NOMO-1 treated with dmso at 0.1 percent for 144 hours (cell line): Measurements from ENCODE around the gene CACNG8.

Experiments used
- DNase-seq: peaks from one replicate; lab custom pipeline; 2025; ENCODE audit not compliant: unreplicated experiment; lab: John Stamatoyannopoulos, UW

CACNG8 gene

DNA sequence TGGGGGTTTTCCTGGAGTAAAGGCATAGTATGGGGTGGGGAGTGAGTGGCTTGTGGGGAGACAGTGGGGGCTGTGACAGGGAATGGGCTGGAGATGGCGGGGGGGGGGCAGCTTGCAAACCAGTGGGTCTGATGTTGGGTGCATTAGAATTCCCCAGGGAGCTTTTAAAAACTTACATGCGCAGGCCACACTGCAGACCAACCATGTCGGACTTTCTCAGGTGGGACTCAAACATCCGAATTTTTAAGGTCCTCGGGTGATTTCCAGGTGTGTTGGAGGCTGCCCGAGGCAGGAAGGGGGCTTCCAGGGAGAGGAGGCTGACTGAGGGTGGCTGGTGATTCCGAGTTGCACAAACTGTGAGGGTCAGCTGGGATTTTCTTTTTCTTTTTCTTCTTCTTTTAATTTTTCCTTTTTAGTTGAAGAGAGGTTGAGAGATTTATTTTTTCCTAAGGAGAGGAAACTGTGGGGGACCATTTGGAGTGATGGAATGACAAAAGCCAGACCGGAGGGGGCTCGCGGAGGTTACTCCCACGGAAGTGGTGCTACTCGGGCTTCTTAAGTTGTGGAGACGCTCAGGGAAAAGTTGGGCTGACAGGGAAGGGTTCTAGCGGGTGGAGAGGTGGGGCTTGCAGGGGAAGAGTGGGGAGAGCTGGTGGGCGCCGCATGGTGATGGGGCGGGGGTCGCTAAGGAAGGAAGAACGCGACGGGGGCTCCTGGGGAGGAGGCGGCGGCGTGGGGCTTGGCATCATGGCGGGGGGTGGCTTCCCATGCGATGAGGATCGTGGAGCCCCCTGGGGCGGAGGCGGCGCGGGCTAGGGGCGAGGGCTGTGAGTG is 997 bp upstream of the CACNG8 start:
- DNase-seq, result no peak

DNA sequence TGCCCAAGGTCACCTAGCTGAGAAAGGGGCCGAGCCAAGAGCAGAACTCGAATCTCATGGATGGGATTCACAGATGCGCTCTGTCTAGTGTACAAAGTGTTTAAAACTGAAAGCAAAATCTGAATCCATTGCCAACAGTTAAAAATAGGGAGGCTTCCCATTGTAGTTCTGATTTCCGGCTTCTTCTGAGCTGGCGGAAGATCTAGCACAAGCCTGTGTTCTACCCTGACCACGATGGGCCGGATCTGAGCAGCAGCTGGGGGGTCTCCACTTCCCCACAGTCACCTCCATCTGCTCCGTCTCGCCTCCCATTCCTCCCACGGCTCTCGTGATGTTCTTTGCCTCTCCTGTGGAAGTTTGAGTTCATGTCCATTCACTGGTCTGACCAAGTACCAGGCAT is 2.4 kb downstream of the CACNG8 start:
- no peak for DNase-seq

DNA sequence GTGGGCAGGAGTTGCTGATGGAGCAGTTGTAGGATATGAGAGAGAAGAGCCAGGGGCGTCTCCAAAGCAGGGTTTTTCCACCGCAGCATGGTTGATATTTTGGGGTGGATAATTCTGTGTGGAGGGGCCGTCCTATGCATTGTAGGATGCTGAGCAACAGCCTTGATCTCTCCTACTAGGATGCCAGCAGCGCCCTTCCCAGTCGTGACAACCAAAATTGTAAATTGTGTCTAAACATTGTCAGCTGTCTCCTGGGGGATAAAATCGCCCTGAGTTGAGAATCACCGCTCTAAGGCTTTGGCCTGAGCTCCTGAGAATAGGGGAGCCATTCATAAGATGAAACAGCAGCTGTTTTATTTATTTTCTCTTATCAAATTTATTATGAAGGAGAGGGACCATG is 4.2 kb downstream of the CACNG8 start:
- no peak for DNase-seq

DNA sequence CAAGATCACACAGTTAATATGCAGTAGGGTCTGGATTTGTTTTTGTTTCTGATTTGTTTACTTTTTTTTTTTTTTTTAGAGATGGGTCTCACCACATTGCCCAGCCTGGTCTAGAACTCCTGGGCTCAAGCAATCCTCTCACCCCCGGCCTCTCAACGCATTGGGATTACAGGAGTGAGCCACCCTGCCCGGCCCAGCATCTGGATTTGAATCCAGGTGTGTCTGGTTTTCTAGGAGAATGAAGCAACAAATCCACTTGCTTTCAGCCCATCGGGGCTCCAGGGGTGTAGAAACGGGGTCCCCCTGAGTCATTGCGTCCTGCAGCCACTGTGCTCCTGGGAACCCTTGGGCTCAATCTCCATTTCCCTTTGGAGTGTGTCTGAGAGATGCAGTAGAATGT is 6.6 kb downstream of the CACNG8 start:
- no peak for DNase-seq

DNA sequence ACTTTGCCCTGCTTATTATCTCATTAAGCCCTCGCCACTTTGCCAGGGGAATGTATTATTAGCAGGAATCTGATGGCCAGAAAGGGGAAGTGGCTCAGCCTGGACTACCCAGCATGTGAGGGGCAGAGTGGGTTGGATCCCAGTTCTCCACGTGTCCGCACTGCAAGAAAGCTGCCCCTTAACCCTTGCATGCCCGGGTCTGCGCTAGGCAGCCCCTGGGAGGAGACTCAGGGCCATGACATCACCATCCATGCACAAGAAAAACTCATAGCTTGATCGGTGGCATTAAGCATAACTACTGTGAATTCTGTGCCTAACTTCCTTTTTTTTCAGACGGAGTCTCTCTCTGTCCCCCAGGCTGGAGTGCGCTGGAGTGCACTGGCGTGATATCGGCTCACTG is 8.9 kb downstream of the CACNG8 start:
- DNase-seq, result peak; percentile 68

DNA sequence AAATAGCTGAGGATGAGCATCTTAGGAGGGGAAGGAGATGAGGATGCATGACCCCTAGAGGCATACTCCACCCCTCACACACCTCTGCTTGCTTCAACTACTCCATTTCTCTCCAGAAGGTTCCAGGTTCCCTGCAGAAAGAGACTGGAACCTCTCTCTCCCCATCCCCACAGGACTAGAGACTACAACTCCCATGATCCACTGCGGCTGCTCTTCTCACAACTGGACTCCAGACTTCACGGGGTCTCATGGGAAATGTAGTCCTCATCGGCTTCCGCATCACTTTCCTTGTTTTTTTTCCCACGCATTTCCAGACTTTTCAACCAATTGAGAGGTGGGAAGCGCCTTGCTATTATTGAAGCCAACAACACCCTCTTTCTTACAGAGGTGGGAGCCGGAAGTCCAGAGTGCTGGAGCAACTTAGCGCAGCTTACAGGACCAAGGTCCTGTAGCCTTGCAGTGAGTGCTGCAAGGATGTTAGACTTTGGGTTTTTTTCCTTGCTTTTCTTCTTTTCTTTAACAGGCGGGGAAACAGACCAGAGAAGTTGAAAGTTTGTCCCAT is 14.8 kb downstream of the CACNG8 start:
- peak; percentile 35 for DNase-seq

DNA sequence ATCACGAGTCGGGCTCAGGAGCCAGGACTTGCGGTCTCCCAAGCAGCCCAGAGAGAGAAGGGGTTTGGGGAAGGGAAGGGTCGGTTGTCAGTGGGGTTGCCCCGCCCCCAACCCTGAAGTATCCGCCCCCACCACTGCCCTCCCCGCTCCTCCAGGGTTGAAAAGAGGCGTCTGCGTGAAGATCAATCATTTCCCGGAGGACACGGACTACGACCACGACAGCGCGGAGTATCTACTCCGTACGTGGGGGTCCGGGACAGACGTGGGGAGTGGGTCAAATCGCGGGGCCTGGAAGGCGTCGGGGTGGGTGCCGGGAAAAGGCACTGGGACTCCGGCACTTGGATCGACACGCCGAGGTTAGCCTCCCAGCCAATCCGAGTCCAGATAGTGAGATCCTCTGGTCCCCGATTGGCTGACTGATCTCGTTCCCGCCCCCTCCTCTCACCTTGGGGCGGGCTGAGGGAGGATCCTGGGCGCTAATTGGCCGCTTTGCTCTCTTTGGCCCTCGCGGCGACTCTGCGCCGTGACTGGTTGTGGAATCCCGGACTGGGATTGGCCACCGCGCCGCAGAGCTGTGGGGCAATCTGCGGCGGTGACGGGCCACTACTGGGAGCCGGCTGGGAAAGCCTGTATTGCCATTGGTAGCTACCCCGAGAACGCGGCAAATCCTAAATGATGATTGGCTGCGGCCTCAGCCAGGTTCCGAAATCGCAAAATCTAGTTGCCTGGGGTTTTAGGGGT is 15.4 kb downstream of the CACNG8 start:
- DNase-seq, result no peak

DNA sequence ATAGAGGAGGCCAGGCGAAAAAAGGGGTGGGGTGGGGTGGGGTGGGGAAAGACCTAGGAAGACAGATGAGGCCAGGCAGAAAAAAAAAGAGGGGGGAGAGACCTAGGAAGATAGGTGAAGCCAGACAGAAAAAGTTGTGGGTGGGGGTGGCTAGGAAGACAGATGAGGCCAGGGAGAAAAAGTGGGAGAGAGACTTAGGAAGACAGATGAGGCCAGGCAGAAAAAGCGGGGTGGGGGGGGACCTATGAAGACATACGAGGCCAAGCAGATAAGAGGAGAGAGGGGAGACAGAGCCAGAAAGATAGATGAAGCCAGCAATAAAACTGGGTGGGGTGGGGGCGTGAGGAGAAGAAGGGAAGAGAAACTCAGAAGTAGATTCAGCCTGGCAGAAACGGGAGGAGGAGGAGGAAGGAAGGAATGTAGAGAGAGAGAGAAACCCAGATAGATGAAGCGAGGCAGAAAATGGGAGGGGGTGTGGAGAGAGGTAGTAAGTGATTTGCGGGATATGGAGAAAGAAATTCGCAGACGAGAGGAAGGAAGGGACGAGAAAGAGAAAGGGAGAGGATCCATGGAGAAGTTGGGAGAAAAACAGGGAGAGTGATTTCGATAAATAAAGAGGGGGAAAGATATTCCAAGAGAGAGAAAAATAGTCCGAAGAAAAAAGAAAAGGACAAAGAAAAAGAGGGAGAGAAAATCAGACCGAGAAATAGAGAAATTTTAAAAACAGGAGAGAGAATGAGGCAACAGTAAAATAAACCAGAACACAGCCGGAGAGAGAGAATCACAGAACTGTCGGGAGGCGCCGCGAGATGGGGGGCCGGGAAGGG is 16.5 kb downstream of the CACNG8 start:
- DNase-seq, result no peak

DNA sequence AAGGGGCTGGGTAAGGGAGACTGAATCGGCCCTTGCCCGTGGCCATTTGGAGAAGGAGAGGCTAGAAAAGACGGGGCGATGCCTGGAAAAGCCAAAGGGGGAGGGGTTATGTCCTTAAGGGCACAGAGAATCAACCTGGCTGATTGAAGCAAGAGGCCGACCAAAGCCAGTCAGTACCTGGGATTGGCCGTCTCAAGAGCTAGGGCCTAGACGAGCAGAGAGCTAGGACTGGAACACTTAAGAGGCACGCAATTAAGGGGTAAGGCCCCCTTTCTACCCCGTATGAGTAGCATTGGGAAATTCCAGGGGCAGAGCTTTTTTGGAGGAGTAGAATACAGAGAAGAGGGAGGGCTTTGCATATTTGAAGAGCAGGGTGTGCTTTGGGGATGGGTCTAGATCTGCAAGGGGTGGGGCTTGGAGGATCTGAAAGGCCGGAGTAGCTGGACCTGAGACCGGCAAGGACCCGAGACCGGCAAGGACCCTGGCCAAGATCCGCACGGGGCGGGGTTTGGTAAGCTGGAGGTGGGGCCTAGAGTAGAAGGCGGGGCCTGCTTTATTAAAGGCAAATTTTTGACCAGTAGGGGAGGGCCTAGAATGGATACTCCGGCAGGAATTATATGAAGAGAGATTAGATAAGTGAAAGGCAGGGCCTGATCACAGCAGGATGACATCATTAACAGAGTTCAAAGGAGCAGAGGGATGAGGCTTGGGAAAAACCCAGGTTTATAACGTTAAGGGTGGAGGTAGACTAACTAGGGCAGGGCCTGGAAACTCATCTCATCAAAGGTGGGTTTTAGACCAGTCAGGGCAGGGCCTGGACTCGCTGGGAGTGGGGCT is 18.0 kb downstream of the CACNG8 start:
- DNase-seq, result no peak

DNA sequence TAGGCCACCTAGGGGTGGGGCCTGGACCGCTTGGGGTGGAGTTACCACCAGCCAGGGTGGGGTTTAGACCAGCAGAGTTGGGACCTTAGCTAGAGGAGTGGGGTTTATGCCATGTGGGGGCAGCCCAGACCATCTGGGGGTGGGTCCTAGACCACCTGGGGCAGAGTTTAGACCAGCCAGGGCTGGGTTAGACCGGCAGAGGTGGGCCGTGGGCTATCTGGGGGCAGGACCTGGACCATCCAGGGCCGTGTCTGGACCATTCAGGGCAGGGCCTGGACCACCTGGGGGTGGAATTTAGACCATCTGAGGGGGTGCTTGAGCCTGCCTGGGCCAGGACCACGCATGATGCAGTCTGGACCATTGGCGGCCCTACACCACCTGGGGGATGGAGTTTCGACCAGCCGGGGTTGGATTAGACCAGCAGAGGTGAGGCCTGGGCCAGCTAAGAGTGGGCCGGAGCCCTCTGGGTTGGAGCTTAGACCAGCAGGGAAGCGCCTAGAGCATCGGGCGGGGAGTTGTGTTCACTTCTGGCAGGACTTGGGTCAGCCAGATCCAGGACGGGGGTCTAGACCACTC is 18.7 kb downstream of the CACNG8 start:
- no peak for DNase-seq

DNA sequence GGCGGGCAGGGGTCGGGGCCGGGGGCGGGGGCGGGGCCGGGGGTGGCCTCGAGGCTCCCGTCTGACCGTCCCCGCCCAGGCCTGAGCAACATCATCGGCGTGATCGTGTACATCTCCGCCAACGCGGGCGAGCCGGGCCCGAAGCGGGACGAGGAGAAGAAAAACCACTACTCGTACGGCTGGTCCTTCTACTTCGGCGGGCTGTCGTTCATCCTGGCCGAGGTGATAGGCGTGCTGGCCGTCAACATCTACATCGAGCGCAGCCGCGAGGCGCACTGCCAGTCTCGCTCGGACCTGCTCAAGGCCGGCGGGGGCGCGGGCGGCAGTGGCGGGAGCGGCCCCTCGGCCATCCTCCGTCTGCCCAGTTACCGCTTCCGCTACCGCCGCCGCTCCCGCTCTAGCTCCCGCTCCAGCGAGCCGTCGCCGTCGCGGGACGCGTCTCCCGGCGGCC is 19.3 kb downstream of the CACNG8 start:
- no peak for DNase-seq

DNA sequence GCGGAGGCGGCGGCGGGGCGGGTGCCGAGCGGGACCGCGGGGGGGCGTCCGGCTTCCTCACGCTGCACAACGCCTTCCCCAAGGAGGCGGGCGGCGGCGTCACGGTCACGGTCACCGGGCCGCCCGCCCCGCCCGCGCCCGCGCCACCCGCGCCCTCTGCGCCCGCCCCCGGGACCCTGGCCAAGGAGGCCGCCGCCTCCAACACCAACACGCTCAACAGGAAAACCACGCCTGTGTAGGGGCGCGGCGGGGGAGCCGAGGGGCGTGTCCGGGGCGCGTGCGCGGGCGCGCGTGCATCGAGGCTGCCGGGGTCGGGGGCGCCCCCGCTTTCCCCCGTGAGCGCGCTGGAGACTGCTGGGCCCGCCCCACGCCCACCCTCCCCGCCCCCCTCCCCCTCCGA is 19.9 kb downstream of the CACNG8 start:
- DNase-seq, result no peak

DNA sequence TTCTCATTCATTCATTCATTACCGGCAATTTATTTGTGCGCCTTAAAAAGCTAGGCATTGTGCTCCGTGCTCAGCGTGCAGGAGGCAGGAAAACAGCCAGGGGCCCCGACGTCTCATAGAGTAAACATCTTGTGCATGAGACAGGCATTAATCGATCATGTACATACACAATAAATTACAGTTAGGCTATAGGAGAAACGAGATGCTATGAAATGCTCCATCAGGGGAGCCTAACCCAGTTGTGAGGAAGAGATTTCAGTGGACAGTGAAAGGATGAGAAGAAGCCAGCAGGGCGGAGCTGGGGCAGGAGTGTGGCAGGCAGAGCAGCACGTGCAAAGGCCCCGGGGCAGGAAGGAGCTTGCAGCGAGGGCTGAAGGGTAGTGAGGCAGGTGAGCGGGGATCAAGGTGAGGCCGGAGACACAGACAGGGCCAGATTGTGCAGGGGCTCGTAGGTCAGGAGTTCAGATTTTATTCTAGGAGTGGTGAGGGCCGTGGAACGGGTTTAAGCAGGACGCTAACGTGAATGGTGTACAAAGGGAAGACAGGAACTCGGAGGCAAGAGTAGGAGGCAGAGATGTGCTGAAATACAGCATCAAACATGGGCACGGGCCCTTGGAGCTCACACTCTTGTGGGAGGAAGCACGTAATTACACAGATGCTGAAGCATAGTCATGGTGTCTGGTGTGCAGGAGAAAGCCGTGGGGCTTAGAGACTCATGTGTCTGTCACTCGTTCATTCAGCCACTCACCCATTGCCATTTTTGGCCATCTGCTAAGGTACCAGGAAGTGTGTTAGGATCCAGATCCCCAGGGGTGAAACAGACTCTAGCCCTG is 20.9 kb downstream of the CACNG8 start:
- no peak for DNase-seq

DNA sequence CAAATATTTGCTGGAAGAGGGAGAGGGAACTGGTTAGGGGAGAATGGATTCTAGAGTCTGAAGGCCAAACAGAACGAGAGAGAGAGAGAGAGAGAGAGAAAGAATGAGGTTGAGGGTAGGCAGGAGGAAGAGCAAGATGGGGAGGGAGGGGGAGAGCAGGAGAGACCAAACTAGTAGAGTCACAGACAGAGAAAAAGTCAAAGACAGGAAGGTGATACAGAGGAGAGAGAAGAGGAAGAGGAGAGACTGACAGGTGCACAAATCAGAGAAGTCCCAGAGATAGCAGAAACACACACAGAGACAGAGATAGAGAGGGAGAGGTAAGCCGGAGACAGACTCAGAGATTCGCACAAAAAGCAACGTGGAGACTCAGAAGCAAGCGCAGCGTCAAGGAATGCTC is 23.1 kb downstream of the CACNG8 start:
- DNase-seq, result no peak

DNA sequence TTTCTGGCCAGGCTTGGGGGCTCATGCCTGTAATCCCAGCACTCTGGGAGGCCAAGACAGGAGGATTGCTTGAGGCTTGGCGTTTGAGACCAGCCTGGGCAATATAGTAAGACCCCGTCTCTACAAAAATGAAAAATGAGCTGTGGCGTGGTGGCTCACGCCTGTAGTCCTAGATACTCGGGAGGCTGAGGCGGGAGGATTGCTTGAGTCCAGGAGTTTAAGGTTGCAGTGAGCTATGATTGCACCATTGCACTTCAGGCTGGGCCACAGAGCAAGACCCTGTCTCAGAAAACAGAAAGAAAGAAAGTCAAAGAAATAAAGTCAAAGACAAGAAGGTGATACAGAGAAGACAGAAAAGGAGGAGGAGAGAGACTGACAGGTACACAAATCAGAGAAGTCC is 26.2 kb downstream of the CACNG8 start:
- DNase-seq, result no peak

DNA sequence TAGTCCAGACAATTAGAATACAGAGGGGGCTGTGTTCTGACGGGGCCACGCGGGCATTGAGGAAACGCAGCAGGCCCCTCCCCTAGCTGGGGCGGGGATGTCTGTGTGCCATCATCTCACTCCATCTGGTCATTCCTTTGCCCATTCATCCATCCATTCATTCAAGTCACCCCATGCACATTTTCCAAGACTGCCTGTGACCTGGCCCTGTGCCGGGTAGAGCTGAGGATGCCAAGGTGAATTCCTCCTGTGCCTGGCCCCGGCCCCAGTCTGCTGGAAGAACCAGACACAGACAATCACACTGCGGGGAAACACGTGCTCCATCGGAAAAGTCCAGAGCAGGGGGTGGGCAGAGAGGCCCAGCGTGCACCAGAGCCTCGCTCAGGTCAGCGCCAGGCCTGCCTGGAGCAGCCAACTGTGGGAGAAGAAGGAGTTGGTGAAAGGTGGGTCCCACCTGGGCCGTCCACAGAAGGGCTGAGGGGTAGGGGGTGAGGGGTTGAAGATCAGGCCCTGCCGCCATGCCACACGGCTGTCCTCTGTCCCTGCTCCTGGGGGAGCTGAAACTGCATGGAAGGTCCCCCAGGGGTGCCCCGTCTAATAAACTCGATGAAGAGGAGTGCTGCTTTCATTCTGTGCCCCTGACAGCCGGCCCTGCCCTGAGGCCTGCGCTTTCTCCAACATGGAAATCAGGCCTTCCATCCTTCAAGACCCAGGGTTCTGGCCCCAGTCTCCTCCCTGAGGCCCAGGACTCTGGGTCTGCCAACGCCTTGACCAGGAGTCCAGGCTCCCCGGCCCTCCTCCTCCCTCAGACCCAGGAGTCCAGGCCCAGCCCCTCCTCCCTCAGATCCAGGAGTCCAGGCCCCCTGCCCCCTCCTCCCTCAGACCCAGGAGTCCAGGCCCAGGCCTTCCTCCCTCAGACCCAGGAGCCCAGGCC is 27.1 kb downstream of the CACNG8 start:
- DNase-seq, result no peak

DNA sequence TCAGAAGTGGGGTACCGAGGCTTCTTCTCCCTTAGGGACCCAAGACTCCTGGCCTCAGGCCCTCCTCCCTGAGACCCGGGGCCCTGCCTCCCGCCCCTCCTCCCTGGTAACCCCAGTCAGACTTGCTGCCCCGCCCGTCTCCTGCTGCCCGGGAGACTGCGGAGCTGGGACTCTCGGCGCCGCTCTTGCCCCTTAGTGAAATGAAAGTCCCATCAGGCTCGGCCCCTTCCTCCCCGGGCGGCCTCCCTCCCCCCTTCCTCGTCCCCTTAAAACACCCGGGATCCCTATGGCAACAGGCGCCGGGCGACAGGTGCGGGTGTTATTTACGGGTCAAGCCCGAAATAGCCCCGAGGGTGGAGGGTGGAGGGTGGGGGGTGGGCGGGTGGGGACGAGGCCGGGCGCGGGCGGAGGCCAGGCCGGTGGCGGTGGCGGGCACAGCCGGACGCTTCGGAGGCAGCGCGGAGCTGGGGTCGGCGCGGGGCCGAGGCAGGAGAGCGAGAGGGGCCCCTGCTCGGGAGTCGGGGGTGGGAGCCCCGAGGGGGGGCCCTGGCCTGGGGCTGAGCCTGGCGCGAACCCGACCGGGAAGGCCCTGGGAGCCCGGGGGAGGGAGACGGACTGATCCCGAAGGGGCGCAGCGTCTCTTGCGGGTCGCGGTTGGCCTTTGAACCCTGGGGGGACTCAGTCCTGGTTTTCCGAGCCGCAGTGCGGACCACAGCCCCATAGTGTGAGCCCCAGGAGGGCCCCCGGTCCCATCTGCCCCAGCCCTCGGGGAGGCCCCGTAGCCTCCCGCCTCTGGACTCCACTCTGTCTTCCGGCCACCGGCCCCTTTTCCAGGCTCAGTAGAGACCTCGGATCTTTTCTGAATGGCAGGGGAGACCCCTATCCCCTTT is 28.7 kb downstream of the CACNG8 start, which contains the start of gene CACNG6:
Gene CACNG6, plus strand, starts transcription at position 414 of the 890 bp plus-strand sequence. CDS start 1,241 bp downstream, outside the sequence.
- DNase-seq, result no peak
